GM19468 (cell line): ENCODE results near the gene GLOD5.

Experiments
- ATAC-seq: cut with Tn5 transposase; IDR thresholded peaks from one replicate; pipeline ENCODE4 v1.9.1; 2021; ENCODE audit warnings: mild to moderate bottlenecking, moderate library complexity, moderate number of reproducible peaks; ENCODE audit not compliant: unreplicated experiment; ENCODE audit errors: extremely low read depth

GLOD5 gene

GRCh38 chrX:48761674-48762471 lies at the start of gene GLOD5:
TSS of gene GLOD5 (plus strand) at chrX:48761747. CDS start at chrX:48761791, 44 bp downstream.
- ATAC-seq = no peak

GRCh38 chrX:48711929-48712505 lies 49.5 kb upstream of the GLOD5 start:
- ATAC-seq = no peak

GRCh38 chrX:48713847-48714246 lies 47.7 kb upstream of the GLOD5 start:
- no peak for ATAC-seq

GRCh38 chrX:48714573-48714972 lies 47.0 kb upstream of the GLOD5 start:
- no peak for ATAC-seq

GRCh38 chrX:48715072-48715471 lies 46.5 kb upstream of the GLOD5 start:
- ATAC-seq = no peak

- no peak for ATAC-seq
Measured at GRCh38 chrX:48715876-48716502, 45.6 kb upstream of the GLOD5 start.

GRCh38 chrX:48719958-48720357 lies 41.6 kb upstream of the GLOD5 start:
- no peak for ATAC-seq

- no peak for ATAC-seq
Measured at GRCh38 chrX:48720577-48721250, 40.8 kb upstream of the GLOD5 start.

GRCh38 chrX:48721916-48722315 lies 39.6 kb upstream of the GLOD5 start:
- ATAC-seq = no peak

GRCh38 chrX:48726596-48726995 lies 35.0 kb upstream of the GLOD5 start:
- no peak for ATAC-seq

GRCh38 chrX:48728653-48729052 lies 32.9 kb upstream of the GLOD5 start:
- ATAC-seq = no peak

- ATAC-seq = no peak
Measured at GRCh38 chrX:48736303-48736702, 25.2 kb upstream of the GLOD5 start.

GRCh38 chrX:48736878-48737212 lies 24.7 kb upstream of the GLOD5 start:
- ATAC-seq = no peak

- ATAC-seq = peak; percentile 85
Measured at GRCh38 chrX:48737213-48737938, 24.2 kb upstream of the GLOD5 start.

- no peak for ATAC-seq
Measured at GRCh38 chrX:48737940-48738339, 23.6 kb upstream of the GLOD5 start.

- ATAC-seq = no peak
Measured at GRCh38 chrX:48741834-48742233, 19.7 kb upstream of the GLOD5 start.

- no peak for ATAC-seq
Measured at GRCh38 chrX:48745222-48745621, 16.3 kb upstream of the GLOD5 start.

- ATAC-seq = no peak
Measured at GRCh38 chrX:48747415-48748016, 14.0 kb upstream of the GLOD5 start.

GRCh38 chrX:48749182-48749581 lies 12.4 kb upstream of the GLOD5 start:
- no peak for ATAC-seq

- no peak for ATAC-seq
Measured at GRCh38 chrX:48751343-48751742, 10.2 kb upstream of the GLOD5 start.
